HG02610 (cell line): ENCODE measurements around the gene LAD1.

Experiments used
- ATAC-seq: cut with Tn5 transposase; IDR thresholded peaks from one replicate; pipeline ENCODE4 v1.9.1; 2021; ENCODE audit warnings: mild to moderate bottlenecking, moderate library complexity; ENCODE audit not compliant: unreplicated experiment

Gene LAD1

DNA sequence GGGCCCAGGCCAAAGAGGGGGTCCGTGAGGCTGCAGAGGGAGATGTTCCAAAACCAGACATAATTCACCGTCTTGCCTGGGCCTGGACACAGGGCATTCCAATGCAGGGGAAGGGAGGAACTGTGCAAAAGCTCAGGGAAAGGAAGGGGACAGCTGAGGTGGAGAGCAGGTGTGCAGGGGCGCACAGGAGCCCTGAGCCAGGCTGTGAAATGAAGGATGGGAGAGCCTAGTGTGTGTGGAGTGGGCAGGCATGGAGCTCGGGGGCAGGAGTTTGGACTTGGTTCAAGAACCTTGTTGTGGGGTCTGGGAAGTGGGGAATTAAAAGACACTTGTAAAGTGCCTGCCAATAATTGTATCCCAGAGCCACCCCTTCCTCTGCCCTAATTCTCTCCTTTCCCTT, 20.1 kb upstream of the LAD1 start:
- ATAC-seq: no peak

GRCh38 chr1:201418461-201418860, 19.3 kb upstream of the LAD1 start:
- ATAC-seq: no peak

- no peak for ATAC-seq
These were observed 15.1 kb upstream of the LAD1 start for GRCh38 chr1:201414051-201414738.

- ATAC-seq: no peak
These were observed 12.2 kb upstream of the LAD1 start for GRCh38 chr1:201411292-201411691.

- ATAC-seq: no peak
These were observed 10.3 kb upstream of the LAD1 start for GRCh38 chr1:201409440-201409839.

DNA sequence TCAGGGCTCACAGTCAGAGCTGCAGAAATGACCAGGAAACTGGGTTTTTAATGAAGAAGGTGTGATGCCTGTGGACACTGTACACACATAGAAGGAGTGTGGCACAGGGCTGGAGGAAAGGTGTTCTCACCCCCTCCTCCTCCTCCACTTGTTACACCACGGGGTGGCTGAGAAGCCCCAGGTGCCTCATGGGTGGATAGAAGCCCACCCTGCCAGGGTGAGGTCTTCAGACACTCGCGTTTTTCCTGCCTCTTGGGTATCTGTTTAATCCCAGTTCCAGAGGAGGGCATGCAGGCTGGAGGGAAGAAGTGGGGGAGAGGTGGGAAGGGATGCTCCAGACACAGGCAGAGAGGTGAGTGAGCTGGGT, 9.7 kb upstream of the LAD1 start:
- ATAC-seq: no peak

DNA sequence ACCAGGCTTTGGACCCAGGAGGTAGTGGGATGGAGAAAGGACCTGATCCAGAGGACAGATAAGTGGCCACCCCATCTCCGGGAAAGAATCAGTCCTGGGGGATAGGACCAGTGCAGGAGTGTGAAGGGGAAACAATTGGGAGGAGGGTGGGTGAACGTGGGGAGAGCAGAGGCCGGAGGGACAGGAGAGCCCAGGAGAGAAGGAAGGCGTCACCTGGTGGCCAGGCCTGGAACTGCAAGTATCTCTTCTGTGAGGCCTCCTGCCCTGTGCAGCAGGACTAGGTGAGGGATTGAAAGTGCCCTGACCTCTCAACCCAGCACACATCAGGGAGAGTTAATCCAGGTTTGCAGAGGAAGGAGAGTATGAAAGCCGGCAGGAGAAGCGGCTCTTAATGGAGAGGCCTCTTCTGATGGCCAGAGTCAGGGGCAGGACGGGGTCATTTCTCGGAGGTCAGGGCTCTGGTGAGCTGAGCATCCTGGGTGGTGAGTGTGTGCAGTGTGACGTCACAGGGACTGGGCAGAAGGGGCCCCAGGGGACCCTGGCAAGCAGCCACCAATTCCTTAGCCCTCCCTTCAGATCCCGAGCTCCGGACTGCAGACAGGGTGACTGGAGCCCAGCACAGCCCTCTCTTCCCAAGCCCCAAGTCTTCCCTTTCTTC, 9.2 kb upstream of the LAD1 start:
- ATAC-seq: no peak

GRCh38 chr1:201406831-201407406, 7.8 kb upstream of the LAD1 start:
- no peak for ATAC-seq

DNA sequence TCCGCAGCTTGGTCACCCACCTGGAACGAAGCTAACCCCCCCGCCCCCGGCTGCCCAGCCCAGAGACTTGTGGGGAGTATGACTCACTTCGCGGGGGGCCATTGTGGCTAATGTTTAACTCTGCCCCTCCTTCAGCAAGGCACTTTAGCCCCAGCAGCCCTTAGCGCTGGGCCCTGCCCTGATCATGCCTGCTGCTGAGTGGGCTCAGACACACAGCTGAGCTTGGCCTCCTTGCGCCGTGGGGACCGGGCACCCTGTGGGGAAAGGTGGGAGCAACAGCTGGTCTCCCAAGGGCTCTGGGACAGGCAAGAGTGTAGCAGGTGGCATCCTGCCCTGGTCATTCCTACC, 6.3 kb upstream of the LAD1 start:
- ATAC-seq: no peak

GRCh38 chr1:201404722-201405483, 5.8 kb upstream of the LAD1 start:
- no peak for ATAC-seq

DNA sequence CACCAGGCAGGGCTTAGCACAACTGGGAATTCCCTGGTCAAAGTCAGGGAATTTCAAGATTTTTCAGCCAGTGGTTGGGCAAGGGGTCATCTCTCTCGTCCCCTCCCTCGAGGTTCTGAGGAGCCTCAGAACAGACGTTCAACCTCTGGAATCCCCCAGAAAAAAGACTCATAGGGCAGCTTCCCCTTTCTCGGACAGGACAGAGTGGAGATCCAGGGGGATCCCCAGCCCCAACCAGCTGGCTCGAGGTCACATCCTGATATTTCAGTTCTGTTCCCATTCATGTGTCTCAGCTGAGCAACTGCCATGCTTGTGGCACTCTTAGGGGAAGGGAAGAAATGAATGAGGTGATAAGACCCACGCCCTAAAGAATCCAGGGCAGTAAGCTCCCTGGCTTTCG, 4.9 kb upstream of the LAD1 start:
- peak; percentile 50 for ATAC-seq

DNA sequence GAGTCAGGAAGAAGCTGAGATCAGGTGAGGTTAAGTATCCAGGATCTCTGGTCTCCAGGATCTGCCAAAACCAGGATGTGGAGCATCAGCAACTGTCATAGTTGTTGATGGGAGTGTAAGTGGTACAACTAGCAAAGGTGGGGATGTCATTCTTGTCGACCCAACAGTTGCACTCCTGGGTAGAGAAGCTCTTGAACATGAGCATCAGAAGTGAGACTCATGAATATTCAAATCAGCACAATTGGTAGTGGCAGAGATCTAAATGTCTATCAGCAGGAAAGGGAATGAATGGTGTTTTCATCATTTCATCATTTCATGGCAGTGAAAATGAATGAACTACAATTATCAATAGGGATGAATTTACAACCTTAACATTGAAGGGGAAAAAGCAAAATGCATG, 4.2 kb upstream of the LAD1 start:
- no peak for ATAC-seq

DNA sequence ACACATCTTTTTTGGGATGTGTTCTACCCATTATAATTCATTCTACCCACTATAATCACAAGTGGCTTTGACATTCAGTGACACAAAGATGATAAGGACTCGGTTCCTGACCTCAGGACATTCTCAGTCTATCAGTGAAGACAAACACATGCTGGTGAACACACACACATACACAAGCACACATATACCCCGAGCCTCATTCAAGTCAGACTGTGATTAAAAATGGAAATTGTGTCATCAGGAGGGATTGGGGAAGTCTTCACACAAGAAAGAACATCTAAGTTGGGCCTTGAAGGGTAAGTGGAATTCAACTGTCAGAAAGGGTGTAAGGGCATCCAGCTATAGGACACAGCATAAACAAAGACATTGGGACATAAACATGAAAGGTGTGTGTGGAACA, 2.6 kb upstream of the LAD1 start:
- no peak for ATAC-seq

DNA sequence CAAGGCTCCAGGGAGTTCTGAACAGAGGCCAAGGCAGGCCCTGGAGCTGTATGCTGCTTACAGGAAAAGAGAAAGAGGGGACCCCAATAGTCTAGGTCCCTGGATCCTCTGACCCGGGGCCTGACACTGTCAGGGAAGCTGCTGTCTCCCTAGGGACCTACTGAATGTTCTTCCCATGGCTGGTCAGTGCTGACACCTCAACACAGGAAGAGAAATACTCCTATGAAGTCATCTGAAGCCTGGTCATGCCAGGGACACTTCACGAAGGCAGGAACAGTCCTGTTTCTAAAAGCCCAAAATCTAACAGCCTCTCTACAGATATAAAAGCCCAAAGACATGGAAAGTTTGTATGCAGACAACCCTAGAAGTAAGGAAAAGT, 1.7 kb upstream of the LAD1 start:
- ATAC-seq: no peak

DNA sequence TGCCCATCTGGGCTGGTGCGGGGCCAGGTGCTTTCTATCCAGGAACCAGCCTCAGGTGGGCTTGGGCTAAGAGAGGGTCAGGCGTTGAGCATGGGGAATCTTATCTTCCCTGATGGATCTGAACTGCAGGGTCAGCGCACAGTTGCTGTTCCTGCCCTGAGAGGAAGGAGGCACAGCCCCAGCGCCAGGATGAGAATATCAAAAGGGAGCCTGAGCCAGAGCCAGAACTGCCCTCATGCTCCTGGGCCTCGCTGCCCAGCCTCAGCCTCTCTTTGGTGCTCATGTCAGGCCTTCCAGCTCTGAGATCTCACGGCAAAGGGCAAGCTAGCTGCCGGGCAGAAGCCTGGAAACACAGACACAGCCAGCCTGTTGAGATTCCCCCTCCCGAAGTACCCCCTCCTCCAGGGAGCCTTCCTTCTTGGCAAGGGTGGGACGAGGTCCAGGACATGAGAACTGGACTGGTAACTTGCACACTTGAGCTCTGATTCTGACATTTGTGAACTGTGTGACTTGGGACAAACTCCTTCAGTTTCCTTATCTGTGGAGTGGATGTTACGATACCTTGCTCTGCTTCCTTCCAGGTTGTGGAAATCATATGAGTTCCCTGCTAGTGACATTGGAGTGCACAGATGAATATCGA, 1.2 kb upstream of the LAD1 start:
- ATAC-seq: no peak

- ATAC-seq: no peak
These were observed 415 bp upstream of the LAD1 start for GRCh38 chr1:201399352-201400126.

DNA sequence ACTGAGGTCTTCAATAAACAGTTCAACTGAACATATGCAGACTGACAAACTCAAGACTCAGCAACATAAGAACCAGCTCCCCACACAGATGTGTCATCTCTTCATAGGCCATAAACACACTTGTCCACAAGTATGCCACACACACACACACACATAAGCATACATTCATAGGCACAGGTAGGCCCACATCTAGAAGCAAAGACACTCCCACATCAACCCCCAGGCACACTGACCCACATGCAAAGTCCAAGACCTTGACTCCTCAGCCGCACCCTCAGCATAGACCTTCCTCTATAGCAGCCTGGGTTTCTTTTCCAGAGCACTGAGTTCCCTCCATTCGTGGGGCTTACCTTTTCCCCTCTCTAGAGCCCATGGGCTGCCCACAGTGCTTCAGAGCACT, 1.4 kb downstream of the LAD1 start:
- ATAC-seq: no peak

- no peak for ATAC-seq
These were observed 2.2 kb downstream of the LAD1 start for GRCh38 chr1:201396861-201397464.

DNA sequence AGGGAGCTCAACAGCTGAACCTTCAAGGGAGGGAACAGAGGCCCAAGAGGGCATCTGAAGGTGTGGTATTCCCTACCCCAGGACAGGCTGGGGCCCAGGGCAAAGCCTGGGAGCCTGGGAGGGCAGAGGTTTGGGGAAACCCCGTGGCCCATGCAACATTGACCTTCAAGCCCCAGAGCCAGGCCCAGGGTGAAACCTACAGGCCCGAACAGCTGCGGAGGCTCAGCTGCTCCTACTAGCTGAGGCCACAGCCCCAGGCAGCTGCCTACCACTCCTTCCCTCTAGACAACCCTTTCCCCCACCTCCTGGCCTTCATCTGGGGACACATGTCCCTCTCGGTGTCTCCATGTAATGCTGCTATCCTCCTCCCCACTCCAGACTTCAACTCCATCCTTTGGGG, 3.2 kb downstream of the LAD1 start:
- ATAC-seq: no peak

- ATAC-seq: no peak
These were observed 4.5 kb downstream of the LAD1 start for GRCh38 chr1:201394591-201394990.
